PC-3 (cell line): ENCODE results near the gene ARHGAP23. TPM values are rescaled to one million over a fixed set of nuclear protein-coding genes. Genes with fewer than 3 reads are reported as not detected.

Experiments used
- ATAC-seq: fragments of 200-7000 bp; cut with Tn5 transposase; 2 replicates; pipeline ENCODE4 v1.9.1; 2020; ENCODE audit warnings: mild to moderate bottlenecking, moderate library complexity
- BruUV-seq: library from RNA; stranded (reverse); fragments of 400-500 nt; replicated peaks from 2 replicates; lab custom pipeline; 2021; lab: Mats Ljungman, UMichigan
- CTCF ChIA-PET: fragments of 300-600 bp; sonication (Branson Sonifier 250); formaldehyde crosslinking; loops from one replicate; lab custom pipeline; 2022; ENCODE audit warnings: antibody characterized with exemption; lab: Charles Lee
- POLR2A ChIA-PET: fragments of 300-600 bp; sonication (Branson Sonifier 250); formaldehyde crosslinking; loops from one replicate; lab custom pipeline; 2022; ENCODE audit warnings: antibody characterized with exemption; ENCODE audit not compliant: unreplicated experiment; lab: Charles Lee
- DNase-seq: peaks from one replicate; pipeline ENCODE4 v3.0.0-alpha.2; 2015
- H2AFZ ChIP-seq: fragments of 300-600 bp; sonication (generic); 2 replicates; pipeline ENCODE4 v1.6.0; 2016; ENCODE audit warnings: antibody characterized with exemption, low read length
- H3F3A ChIP-seq: fragments of 300-600 bp; sonication (generic); one replicate; pipeline ENCODE4 v1.6.0; 2017; ENCODE audit warnings: antibody characterized with exemption, low read length, control low read depth, mild to moderate bottlenecking; ENCODE audit not compliant: unreplicated experiment
- H3K27ac ChIP-seq: fragments of 300-600 bp; sonication (generic); 2 replicates; pipeline ENCODE4 v1.5.1; 2016; ENCODE audit warnings: mild to moderate bottlenecking, low read length
- H3K27me3 ChIP-seq: fragments of 300-600 bp; sonication (generic); 2 replicates; pipeline ENCODE4 v1.6.1; 2016; ENCODE audit warnings: low read length, mixed read lengths
- H3K36me3 ChIP-seq: fragments of 300-600 bp; sonication (generic); 2 replicates; pipeline ENCODE4 v1.6.1; 2016; ENCODE audit warnings: low read depth, mixed run types, low read length, mixed read lengths
- H3K4me1 ChIP-seq: fragments of 300-600 bp; sonication (generic); 2 replicates; pipeline ENCODE4 v1.5.1; 2016; ENCODE audit warnings: low read length; ENCODE audit not compliant: insufficient read depth
- H3K4me2 ChIP-seq: fragments of 300-600 bp; sonication (generic); 2 replicates; pipeline ENCODE4 v1.6.0; 2016; ENCODE audit warnings: low read length
- H3K4me3 ChIP-seq: fragments of 300-600 bp; sonication (generic); 2 replicates; pipeline ENCODE4 v1.5.1; 2016; ENCODE audit warnings: mild to moderate bottlenecking, low read length, mixed read lengths
- H3K79me2 ChIP-seq: fragments of 300-600 bp; sonication (generic); 2 replicates; pipeline ENCODE4 v1.6.1; 2017; ENCODE audit warnings: low read length, mixed read lengths
- H3K9ac ChIP-seq: fragments of 300-600 bp; sonication (generic); 2 replicates; pipeline ENCODE4 v1.6.0; 2016; ENCODE audit warnings: mild to moderate bottlenecking, low read length
- H3K9me2 ChIP-seq: fragments of 300-600 bp; sonication (generic); replicated peaks from 2 replicates; pipeline ENCODE4 v1.6.1; 2016; ENCODE audit warnings: mixed run types, low read length, mixed read lengths
- H3K9me3 ChIP-seq: fragments of 300-600 bp; sonication (generic); 2 replicates; pipeline ENCODE4 v1.6.1; 2016; ENCODE audit warnings: low read length, mixed read lengths
- H4K20me1 ChIP-seq: fragments of 300-600 bp; sonication (generic); 2 replicates; pipeline ENCODE4 v1.6.1; 2016; ENCODE audit warnings: low read length, mixed read lengths
- CTCF ChIP-seq: fragments of 300-600 bp; sonication (generic); conservative IDR thresholded peaks from 2 replicates; pipeline ENCODE4 v1.5.1; 2017; ENCODE audit warnings: antibody characterized with exemption, low read depth, mild to moderate bottlenecking, low read length
- EZH2 ChIP-seq: fragments of 300-600 bp; sonication (generic); IDR thresholded peaks from one replicate; pipeline ENCODE4 v1.6.1; 2017; ENCODE audit warnings: antibody characterized with exemption, mild to moderate bottlenecking, low read length; ENCODE audit not compliant: unreplicated experiment
- EZH2phosphoT487 ChIP-seq: fragments of 300-600 bp; sonication (generic); IDR thresholded peaks from 2 replicates; pipeline ENCODE4 v1.6.1; 2018; ENCODE audit warnings: mild to moderate bottlenecking, antibody characterized with exemption, low read length, borderline replicate concordance
- intact Hi-C: fragments of 100-400 bp; cut with micrococcal nuclease; formaldehyde crosslinking; loops from 2 replicates; pipeline ENCODE4 v1.9.0; 2023
- total RNA-seq: library from RNA; depleted of rRNA; stranded (reverse); fragments of >200 nt; gene quantifications from 2 replicates; pipeline ENCODE4 v1.2.3, GENCODE V29; 2014

ARHGAP23 gene
- total RNA-seq, 1 experiment from 2014 or later = 9.0 TPM

DNA sequence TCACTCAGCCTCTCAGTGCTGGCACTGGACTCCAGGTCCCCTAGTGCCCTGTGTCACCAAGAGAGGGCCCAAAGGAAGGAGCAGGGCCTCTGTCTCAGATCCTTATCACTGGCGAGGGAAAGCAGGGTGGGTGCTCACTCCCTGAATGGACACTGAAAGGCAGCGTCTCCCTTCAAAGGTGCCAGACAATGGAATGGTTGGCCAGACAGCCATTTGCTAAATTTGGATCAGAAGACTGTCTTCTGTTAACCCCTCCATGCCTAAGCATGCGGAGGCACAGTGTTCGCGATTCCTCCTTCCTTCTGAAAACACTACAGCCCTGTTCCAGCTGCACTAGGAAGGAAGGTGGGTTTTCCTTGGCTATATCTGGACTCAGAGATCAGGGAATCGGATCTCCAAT is 129.1 kb downstream of the ARHGAP23 start:
- POLR2A ChIA-PET = interaction anchor here (0.6 kb wide), 1 partner anchor 8 kb away, joined by 4 read pairs; no protein-coding TSS in a partner anchor

DNA sequence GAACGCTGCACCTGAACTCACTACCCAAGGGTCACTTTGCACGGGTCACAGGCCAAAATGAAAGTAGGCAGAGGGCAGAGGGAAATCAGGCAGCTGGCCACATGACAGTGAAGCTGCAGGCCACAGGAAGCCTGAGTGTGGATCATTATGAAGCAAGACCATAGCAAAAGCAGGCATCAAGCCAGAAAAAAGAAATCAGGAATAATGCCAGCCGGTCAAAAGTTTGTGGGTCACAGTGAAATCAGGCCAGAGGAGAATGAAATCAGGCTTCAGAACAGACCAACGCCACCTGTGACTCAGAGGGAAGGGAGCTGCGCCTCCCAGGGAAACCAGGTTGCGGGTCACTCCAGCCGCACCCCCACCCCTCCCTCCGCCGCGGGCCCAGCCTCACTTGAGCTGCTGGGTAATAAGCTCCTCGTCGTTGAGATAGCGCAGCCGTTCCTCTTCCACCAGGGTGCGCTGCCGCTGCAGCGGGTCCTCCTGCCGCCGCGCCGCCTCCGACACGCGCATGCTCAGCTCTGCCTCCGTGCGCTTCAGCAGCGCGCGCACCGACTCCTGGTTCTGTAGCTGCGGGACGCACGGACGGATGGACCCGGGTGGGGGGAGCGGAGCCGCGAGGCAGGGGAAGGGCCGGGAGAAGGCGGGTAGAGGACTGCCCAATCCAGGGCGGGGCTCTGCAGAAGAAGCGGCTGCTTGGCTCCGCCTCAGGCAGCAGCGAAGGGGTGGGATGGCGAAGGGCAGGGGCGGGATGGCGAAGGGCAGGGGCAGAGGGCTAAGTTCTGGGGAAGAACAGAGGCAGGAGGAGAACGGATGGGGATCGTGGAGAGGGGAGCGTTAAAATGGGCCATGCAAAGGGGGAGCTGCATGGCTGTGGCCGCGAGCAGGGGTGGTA is 129.8 kb downstream of the ARHGAP23 start:
- Histone ChIP-seq H3K4me3 (peak overlapping the region; percentile 50; the same call in 1 of the 2 replicates), H3F3A (no peaks in the 10 kb centered on the region), H3K9ac (peak overlapping the region; percentile 33), H3K9me2 (no peaks in the 10 kb centered on the region), H3K4me2 (peak overlapping the region; percentile 77), H3K27me3 (no peaks in the 10 kb centered on the region), H2AFZ (peak overlapping the region; percentile 83; the same call in 1 of the 2 replicates), H3K79me2 (no peaks in the 10 kb centered on the region), H3K36me3 (no peaks in the 10 kb centered on the region), H3K9me3 (no peaks in the 10 kb centered on the region), H3K27ac (peak overlapping the region; percentile 80), H3K4me1 (peaks cover 39% of the 10 kb centered on the region), H4K20me1 (no peaks in the 10 kb centered on the region)
- ChIA-PET POLR2A (interaction anchor here (0.6 kb wide), 2 partner anchors 8 to 37 kb away, joined by 3 to 4 read pairs; no protein-coding TSS in a partner anchor), CTCF (interaction anchor here (0.5 to 1.4 kb wide), 17 partner anchors 14 to 273 kb away, joined by 3 to 36 read pairs (median 5); no protein-coding TSS in a partner anchor)
- ATAC-seq (peak; percentile 92), DNase-seq (peak; percentile 94)
- intact Hi-C loops = loop anchor here (1.0 kb wide), 2 partner anchors 26 to 109 kb away; no protein-coding TSS in a partner anchor
- TF ChIP-seq EZH2 (no peak), CTCF (peak; percentile 75), EZH2phosphoT487 (no peak)
- BruUV-seq = no TSS peak

More for the DNA sequence above, 129.1 kb downstream of the ARHGAP23 start:
- Histone ChIP-seq H3K4me2 (peak overlapping the region; percentile 37), H3F3A (no peaks in the 10 kb centered on the region), H4K20me1 (no peaks in the 10 kb centered on the region), H3K4me1 (peaks cover 39% of the 10 kb centered on the region), H3K79me2 (no peaks in the 10 kb centered on the region), H2AFZ (0 out of 2 replicates have a peak overlapping the region, but pooled peaks have one; percentile 20), H3K4me3 (peak overlapping the region; percentile 14; the same call in 1 of the 2 replicates), H3K27ac (peak overlapping the region; percentile 80), H3K36me3 (no peaks in the 10 kb centered on the region), H3K9me3 (no peaks in the 10 kb centered on the region), H3K27me3 (no peaks in the 10 kb centered on the region), H3K9ac (peak overlapping the region; percentile 33), H3K9me2 (no peaks in the 10 kb centered on the region)
- no TSS peak for BruUV-seq
- TF ChIP-seq EZH2 (no peak), CTCF (no peak)
- intact Hi-C loops = no loop called here
- no peak for DNase-seq
- no peak for ATAC-seq
- CTCF ChIA-PET = interaction anchor here (0.5 to 1.4 kb wide), 13 partner anchors 13 to 257 kb away, joined by 3 to 36 read pairs (median 6); no protein-coding TSS in a partner anchor
